Measurements from ENCODE around the gene SRGAP3. TPM values are rescaled to one million over a fixed set of nuclear protein-coding genes. Genes with fewer than 3 reads are reported as not detected.
A peak's percentile ranks its signal among the peaks of the same experiment; 100 is the strongest.

SRGAP3 gene
- total RNA-seq, 1 donor from 2014 or later, result 7.1 TPM

DNA sequence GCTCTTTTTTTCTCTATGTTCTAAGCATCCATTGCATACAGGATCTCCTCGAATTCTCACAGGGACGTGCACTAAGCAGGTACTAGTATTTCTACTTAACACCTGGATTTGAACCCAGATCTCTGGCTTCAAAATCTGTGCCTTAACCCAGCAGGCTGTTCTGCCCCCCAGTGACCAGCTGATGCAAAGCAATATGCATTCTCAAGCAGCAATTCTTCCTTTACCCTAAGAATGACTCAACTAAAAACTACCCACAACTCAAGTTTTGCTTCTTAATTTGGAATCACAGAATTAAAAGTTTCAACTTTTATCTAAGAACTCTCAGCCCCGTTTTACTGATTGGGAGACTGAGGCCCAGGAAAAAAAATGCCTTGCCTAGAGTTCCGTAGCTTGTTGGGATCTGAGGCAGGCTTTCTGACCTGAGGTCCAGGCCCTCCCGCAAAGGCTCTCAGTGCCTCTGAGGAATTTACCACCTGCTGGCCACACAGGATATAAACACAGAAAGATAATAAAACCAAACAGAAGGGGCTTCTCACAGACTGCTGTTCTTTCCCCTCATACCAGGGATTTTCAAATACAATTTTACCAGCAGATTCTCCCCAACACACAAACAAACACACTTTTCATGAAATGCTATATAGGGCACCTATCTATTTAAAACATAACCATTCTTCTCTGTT is 170.7 kb downstream of the SRGAP3 start:
- no peak for DNase-seq

DNA sequence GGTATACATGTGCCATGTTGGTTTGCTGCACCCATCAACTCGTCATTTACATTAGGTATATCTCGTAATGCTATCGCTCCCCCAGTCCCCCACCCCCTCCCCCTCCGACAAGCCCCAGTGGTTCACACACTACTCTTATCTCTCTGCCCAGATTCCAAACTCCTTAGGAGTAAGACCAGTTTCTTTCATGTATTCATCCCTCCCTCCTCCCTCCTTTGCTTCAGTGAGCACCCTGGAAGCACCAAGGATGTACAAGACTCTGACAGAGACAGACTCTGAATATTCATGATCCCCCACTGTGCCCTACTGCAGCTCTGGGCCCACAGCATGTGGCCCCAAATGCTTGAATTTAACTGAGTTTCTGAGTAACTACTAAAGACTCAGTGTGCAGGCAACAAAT is 172.4 kb downstream of the SRGAP3 start:
- no peak for DNase-seq

DNA sequence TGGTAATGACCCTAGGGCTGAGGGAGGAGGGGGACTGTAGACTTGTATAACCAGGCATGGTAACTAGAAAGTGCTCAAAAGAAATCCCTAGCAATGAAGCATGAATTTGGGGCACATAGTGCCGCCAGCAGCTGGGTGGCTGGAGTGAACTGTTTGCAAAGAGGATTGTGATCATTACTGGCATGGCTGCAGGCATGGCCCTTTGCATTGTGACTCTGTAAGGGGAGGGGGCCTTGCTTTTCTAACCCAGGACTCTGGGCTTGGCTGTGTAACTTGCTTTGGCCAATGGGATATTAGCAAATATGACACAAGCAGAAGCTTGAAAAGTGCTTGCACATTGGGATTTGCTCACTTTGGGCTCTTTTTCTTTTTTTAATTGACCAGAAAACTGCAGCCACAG is 173.7 kb downstream of the SRGAP3 start:
- no peak for DNase-seq

DNA sequence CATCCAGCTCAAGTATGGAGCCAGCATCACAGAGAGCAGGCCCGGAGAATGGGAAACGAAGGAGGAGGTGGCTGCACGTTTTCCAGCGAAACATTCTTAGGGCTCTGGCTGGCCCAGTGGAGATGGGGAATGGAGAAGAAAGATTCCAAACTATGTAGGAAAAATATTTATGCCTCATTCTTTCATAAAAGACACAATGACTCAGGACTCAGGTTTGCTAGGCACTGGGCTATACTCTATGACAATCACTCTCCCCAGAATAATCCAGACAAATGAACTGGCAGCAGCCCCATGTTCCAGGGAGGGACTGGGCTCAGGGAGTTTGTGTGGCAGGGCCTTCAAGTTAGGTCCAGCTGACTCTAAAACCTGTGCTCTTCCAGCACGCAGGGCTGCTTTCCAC is 175.4 kb downstream of the SRGAP3 start:
- no peak for DNase-seq

DNA sequence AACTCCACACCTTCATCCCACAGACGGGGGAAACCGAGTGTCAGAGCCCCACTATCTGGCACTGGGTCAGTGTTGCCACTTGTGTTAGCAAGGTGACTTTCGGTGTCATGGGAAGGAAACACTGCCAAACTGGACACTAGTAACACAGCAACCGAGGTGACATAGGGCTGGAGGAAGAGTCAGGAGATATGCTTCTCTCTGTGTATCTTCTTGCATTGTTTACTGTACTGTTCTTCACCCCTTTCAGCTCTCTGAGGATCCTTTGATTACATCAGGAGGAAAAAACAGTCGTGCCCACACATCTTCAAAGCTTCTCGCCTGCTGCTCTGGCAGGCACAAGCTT is 176.8 kb downstream of the SRGAP3 start:
- DNase-seq, result no peak

DNA sequence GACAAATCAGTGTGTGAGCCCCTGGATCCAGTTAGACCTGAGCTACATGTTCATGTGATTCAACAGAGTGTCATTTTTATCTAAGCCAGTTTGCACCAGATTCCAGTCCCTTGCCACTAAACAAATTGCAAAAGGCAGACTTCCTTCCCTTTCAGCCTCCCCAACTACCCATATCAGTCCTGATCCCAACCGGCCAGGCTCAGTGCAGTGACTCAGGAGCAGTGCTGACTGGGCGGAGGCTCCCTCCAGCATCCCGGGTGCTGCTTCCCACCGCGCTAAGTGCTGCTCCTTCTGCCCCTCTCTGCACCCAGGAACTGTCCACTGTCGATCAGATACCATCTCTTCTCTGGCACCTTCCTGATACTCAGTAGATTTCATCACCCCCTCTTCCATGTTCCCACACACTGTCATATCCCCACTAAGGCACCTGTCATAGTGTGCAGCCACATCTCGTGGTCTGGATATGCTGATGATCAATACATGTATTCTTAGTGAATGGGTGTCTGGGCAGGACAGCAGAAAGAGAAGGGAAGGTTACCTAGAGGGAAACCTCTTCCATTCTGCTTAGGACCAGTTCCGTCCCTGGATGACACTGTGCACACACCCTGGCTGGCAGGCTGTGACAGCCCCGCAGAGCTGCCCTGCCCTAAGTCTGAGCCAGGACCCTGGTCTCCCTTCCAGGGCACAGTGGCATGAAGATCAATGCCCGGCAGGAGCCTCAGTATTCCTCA is 177.3 kb downstream of the SRGAP3 start:
- DNase-seq, result no peak

DNA sequence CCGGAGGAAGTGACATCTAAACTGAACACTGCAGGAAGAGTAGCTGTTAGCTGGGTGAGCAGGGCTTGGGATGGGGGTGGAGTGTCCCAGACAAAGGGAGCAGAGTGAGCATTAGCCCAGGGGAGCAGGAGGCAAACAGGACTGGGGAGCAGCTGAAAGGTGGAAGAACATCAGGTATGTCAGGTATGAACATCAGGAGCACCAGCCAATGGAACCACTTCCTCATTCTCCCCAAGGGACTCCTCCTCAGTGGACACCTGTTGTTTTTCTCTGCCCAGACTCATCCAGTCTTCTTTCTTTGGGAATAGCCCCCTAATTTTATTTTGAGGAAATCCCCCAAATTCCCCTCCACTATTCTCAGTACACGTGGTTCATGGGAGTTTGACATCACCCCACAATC is 178.5 kb downstream of the SRGAP3 start:
- no peak for DNase-seq

DNA sequence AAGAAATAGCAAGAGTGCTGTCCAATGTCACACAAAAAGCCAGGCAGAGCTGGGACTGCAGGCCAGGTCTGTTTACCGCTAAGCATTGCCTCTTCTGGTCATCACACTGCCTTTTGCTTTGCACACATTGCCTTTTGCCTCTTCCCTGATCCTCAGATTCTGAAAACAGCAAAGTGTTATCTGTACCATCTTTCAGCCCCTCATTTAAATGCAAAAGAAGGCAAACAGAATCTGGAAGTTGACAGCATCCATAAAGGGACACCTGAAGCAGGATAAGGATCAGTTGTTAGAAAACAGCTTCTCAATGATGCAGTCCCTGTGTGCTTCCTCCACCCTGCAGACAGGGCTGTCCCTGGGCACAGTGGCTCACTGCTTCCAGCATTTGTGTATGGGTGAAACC is 179.5 kb downstream of the SRGAP3 start:
- DNase-seq, result no peak

DNA sequence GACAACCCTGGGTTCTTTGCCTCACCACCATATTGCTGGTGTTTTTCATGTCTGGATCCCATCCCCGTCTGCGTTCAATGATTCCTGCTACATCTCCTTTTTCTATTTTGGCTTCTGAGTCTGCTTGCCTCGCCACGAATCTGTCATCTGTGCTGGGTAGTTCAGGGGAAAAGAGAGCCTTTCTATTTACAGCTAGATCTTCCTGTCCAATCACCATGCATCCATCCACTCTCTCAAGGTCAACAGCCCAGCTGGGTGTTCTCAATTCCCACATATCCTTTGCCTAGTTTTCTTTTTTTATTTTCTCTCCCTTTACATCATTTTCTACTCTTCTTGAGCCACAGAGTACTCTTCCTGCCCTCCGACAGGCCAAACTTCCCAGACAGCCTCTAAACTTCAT is 181.4 kb downstream of the SRGAP3 start:
- DNase-seq, result no peak

DNA sequence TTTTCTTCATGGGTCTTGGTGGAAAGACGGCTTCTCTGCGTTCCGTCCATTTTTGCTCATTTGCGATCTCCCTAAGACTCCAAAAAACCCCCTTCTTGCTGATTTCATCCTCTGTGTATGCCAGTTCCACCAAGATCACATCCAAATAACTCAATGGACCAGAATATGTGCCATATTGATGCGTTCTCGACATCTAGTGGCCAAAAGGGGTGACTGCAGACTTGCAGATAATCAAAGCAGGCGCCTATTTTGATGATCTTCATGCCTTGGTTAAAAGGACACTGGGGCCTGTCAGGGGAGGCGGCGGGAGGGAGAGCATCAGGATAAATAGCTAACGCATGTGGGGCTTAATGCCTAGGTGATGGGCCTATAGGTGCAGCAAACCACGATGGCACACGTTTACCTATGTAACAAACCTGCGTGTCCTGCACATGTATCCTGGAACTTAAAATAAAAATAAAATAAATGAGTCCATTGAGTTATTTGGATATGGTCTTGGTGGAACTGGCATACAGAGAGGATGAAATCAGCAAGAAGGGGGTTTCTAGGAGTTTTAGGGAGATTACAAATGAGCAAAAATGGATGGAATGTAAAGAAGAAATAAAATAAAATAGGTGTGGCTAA is 182.0 kb downstream of the SRGAP3 start:
- DNase-seq, result peak; percentile 78

DNA sequence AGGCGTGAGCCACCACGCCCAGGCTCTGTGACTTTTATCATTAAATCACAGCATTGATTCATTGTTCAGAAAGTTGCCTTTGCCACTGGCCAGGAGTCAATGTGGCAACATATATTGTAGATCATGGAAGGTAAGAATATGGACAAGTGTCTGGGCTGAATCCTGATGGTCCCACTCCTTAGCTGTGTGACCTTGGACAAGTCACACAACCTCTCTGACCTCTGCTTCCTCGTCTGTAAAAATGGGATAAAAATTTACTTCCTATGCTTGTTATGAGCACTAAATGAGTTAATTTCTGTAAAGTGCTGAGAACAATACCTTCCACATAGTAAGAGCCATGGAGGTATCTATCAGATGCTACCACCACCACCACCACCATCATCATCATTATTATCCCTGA is 182.7 kb downstream of the SRGAP3 start:
- DNase-seq, result no peak

DNA sequence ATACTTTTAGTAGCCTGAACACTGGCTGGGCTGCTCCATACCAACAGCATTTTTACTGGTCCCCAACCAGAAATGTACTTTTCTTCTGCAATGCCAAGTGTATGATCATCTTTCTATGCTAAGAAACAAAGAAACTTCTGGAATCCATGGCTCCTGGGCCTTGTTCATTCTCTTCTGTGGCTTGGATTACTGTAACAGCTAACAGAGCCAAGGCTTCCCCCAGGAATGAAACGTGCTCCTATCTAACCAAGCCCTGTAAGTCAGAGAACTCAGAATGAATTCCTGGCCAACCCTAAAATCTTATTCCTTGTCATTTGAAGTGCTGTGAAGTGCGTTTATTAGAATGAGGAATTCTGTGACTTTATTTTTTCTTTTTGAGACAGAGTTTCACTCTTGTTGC is 183.3 kb downstream of the SRGAP3 start:
- no peak for DNase-seq

DNA sequence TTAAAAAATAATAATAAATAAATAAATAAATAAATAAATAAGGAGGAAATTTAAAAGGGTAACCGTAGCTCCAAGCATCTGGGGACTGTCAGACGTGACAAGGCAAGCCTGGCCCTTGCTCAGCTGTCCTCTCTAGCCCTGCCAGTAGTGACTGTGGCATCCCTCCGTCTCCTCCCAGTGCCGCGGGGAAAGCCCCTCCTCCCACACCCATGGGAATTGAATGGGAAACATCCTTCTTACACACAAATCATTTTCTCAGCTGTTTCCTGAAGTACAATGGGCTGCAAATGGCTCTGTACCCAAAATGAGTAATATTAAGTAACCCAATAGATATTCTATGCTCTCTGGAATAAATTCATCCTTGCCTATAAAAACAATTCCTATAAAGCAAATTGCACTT is 184.6 kb downstream of the SRGAP3 start:
- peak; percentile 80 for DNase-seq

DNA sequence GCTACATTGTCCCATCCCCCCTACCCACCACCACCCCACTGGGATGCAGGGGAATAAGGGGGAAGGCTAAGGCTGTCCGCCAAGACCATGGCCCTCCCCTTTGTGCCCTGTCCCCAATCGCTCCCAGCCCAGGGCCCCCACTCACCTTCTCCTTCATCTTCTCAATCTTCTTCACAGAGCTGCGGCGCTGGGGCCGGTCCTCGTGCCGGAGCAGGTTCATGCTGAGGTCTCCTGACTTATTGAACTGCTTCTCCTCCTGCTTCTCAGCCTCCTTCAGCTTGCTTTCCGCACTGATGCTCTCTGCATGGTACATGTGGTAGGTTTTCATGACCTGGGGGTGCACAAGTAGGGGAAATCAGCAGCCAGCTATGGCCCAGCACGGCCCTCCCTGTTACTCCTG is 185.2 kb downstream of the SRGAP3 start:
- DNase-seq, result no peak

DNA sequence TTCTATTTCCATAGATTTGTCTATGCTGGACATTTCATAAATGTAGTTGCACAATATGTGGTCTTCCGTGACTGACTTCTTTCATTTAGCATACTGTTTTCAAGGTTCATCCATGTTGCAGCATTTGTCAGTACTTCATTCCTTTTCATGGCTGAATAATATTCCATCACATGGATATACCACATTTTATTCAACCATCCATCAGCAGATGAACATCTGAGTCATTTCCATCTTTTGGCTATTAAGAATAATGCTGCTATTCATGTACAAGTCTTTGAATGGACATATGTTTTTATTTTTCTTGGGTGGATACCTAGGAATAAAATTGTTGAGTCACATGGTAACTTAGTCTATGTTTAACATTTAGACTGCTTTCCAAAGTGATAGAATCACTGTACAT is 186.9 kb downstream of the SRGAP3 start:
- no peak for DNase-seq

DNA sequence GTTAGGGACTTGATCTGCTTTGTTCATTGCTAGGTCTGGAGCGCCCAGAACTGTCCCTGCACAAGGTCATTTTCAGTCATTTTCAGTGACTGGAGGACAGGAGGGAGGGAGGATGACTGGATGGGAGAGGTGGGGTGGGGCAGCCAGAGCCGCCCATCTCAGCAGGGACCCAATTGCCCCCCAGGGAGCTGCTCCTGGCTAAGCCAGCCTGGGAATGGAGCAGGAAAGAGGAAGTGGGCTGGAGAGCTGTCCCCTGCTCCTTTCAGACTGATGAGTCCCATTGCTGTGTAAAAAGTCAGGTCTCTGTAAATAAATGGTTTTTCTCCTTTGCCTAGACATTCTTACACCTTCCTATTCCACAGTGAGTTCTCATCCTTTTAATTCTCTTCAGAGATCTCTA is 187.8 kb downstream of the SRGAP3 start:
- DNase-seq, result no peak

DNA sequence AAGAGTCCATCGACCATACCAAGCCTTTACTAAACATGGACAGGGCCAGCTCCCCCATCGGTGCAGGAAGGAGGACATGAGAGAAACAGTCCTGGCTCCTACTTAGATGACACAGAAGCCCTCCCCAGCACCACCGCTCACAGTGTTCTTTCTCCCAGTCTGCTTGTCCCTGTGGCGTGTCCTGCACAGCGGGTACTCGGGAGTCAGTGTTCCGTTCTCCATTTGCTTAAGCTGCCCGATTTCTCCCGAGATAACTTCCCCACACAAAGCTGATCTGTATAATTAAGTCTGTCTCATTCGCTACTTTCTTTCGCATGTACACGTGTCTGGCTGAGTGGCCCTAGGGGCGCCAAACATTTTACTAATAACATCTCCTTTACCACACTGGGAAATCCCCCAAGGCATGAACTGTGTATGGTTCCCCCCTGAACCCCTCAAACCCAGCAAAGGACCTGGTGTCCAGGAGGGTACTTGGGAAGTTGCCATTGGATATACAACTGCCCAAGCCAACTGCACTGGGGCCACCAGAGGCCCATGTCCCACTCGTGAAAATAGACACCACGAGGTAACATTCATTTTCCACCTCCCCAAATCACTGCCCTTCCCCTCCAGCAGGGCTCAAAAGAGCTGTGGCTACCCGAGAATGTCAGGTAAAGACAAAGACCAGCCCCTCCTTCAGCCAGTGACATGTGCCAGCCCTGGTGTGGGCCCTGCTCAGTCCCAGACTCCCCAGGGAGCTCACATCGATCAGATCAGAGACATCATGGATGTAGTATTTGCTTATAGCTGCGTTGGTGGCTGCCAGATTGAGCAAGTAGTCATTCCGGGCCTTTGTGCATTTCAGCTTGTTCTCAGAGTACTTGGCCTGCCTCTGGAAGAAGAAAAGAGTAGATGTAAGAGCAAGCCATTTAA is 189.7 kb downstream of the SRGAP3 start:
- DNase-seq, result no peak

DNA sequence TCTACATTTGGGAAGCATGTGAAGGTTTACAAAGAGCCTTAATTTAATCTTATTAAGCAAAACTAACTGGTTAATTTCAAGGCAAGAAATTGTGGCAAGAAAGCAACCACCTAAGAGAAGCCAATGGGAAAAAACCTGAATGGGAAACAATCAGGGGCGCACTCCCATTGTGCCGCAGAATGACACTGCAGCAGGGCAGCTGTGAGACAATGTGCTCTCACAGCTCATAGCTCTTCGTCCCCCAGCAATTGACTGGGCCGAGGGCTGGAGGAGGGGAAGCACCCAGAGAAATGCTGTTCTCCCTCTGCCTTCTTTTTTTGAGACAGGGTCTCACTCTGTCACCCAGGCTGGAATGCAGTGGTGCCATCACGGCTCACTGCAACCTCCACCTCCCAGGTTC is 192.9 kb downstream of the SRGAP3 start:
- DNase-seq, result no peak

DNA sequence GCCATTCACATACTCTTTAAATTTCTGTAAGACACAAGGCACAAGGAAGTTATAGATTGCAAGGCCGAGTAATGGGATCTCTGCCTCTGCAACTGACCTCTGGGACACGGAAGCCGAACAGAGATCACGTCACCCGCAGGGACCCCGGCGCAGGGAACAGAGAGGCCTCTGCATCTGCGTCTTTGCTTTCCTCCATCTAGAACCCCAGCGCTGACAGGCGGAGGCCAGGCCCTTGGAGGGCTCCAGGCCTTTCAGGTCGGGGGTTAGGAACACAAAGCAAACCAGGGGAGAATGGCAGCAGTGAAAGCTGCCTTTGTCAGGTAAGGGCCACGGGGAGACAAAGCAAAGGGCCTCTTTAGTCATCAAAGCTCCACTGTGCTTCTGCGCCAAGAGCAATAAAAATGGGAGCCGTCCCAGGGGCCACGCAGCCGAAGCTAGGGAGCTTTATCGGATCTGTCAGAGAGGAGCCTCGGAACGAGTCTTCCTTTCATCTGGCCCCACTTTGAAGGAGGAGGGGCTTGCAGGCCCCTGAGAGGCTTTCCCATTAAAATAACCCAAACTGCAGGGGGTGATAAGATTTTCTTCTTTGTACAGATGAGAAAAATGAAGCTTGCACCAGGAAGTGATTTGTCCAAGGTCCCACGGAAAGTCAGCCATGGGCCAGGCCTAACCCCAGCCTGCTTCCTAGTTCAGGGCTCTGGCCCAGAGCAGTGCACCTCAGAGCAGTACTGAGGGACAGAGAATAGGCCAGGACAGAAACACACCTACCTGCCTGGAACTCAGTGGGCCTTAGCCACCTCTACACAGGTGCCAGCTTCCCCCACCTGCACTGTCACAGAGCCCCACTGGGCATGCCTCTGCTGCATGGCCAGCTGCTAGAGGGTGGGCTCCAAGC is 201.7 kb downstream of the SRGAP3 start:
- DNase-seq, result no peak

DNA sequence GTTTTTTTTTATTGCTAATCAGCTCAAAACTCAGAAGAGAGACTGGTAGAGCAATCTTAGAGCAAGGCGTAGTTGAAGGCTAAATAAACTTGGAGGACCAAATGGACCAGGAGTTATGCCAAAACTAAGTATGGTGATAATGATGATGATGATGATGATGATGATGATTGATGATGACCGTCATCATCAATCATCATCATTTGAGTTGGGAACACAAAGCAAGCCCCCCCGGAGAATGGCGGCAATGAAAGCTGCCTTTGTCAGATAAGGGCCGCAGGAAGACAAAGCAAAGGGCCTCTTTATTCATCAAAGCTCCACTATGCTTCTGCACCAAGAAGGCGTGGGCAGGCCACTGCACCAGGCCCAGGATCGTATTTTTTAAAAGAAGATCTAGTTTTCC is 204.1 kb downstream of the SRGAP3 start:
- DNase-seq, result no peak

DNA sequence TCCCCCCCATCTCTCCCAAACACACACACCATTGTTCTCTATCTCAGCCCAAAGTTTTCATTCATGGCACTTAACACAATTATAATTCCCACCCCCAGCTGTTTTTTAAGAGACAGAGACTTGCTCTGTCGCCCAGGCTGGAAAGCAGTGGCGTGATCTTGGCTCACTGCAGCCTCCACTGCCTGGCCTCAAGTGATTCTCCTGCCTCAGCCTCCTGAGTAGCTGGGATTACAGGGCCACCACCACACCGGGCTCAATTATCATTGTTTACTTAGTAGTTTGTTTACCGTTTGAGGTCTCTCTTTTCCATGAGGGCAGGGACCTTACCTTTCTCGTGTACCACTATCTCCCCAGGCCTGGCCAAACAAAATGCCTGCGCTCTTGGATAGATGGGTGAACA is 206.4 kb downstream of the SRGAP3 start:
- DNase-seq, result no peak

DNA sequence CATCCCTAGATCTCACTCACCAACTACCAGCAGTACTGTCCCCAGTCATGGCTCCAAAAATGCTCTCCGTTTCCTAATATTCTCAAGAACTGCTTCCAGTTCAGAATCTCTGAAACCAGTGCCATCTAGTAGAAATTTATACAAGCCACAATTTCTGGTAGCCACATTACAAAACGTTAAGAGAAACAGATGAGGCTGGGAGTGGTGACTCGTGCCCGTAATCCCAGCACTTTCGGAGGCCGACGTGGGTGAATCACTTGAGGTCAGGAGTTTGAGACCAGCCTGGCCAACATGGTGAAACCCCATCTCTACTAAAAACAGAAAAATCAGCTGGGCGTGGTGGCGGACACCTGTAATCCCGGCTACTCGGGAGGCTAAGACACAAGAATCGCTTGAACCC is 207.8 kb downstream of the SRGAP3 start:
- no peak for DNase-seq
